ENCODE data around the gene GAL3ST3. TPM values are rescaled to one million over a fixed set of nuclear protein-coding genes. Genes with fewer than 3 reads are reported as not detected.

GAL3ST3 gene
- total and polyA plus RNA-seq, 2 of the 8 experiments (the other 6 are each of a cell fraction or from before 2014, with no cell fraction given) = 21.1 to 21.4 TPM

- TF ChIP-seq MAFK (IDR thresholded peaks at IDR 0.05; ENCODE audit: low read depth, low read length) = no peak
- no peak for TF ChIP-seq CBX5 (IDR thresholded peaks at IDR 0.05; ENCODE audit: low read depth, low read length)
- no peak for TF ChIP-seq KDM5A (IDR thresholded peaks at IDR 0.05; ENCODE audit: low read length)
- no peak for TF ChIP-seq EZH2 (IDR thresholded peaks at IDR 0.05; ENCODE audit: low read depth, low read length, severe bottlenecking)
- no peak for TF ChIP-seq CHD2 (IDR thresholded peaks at IDR 0.05; ENCODE audit: low read length)
Measured at GRCh38 chr11:66042996-66043906, 5.7 kb downstream of the GAL3ST3 start (continued).

All from H1 (cell line).